LNCAP (cell line): Measurements from ENCODE around the gene DHRS4.
"Not testable (repeated sequence)": the region's sequence is repeated elsewhere in the genome, so short reads cannot be mapped to it uniquely, and the experiment has no call there.

Experiments
- CTCF ChIP-seq: fragments of 450-650 bp; IDR thresholded peaks from 2 replicates; pipeline ENCODE4 v1.5.1; 2017; ENCODE audit warnings: mild to moderate bottlenecking

Gene DHRS4

DNA sequence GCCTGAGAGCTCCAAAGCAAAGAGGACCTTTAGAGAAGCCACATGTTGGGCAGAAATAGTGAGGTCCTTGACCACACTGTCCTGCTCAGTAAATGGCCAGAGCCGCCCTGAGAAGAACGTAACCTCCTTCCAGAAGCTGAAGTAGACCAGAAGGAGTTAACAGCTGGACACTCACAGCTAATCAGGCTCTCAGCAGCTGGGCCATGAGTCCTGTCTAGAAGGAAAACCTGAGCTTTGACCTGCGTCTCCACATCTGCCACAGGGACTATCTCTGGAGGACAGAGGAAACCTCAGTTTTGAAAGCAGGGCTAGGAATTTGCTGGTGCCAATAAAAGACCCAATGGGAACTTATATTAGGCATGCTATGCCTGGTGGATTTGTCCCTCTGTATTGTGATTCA is 12.3 kb upstream of the DHRS4 start:
- TF ChIP-seq CTCF: no peak

- no peak for TF ChIP-seq CTCF
Observed at GRCh38 chr14:23941669-23942068, 11.9 kb upstream of the DHRS4 start.

GRCh38 chr14:23942587-23942986 is 11.0 kb upstream of the DHRS4 start:
- TF ChIP-seq CTCF: no peak

DNA sequence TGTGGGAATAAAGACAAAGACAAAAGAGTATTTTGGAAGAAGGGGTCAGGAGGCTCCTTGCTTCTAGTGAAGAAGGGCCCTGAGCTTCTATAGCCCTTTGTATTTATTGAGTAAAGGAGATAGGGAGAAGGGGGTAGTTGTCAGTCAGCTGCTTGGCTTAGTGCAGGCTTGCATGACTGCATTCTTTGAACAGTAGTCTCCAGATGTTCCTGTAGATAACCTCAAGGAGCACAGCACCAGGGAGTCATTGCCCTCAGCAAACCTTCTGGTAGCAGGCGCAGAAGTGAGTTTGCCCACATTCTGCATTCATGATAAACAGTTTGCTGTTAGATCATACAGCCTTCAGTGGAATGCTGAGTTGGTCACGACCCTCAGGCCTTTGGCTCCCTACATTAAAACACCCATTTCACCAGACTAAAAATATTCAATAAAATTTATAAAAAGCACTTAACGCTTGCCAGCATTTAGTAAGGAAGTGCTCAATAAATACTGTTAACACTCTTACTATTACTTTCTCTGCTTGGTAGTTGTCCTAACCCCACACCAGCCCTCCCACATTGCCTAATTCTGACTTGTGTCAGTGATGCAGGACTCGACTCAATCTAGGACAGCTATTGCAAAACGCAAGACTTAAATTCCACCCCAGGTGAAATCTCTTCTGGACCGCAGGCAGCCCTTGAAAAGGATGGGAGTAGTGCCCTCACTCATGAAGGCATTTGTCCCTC is 3.0 kb upstream of the DHRS4 start:
- TF ChIP-seq CTCF: no peak

DNA sequence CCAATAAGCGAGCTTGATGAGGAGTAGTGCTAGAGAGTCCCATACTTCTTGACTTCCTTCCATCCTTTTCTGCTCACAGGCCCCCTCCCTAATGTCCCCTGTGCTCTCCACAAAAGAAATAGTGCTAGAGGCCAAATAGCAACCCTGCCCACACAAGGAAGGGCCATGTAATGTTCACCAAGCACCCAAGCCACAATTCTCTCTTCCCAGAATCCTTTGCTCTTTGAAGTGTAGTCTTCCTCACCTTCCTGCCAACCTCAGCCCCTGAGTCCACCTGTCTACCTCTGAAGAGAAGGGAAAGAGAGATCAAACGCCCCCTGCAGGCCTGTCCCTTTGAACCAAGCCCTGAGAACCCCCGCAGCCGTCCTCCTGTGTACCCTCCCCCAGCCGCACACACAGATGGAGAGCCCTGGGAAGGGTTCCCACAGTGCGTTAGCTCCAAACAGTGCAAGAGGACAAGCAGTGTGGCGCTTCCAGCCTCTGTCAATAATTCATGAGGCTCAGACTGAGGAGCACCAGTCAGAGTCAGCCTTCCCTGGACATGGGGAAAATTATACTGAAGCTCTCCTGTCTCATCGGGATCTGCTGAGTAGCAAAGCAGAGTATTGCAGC is 1.9 kb upstream of the DHRS4 start:
- TF ChIP-seq CTCF: no peak

DNA sequence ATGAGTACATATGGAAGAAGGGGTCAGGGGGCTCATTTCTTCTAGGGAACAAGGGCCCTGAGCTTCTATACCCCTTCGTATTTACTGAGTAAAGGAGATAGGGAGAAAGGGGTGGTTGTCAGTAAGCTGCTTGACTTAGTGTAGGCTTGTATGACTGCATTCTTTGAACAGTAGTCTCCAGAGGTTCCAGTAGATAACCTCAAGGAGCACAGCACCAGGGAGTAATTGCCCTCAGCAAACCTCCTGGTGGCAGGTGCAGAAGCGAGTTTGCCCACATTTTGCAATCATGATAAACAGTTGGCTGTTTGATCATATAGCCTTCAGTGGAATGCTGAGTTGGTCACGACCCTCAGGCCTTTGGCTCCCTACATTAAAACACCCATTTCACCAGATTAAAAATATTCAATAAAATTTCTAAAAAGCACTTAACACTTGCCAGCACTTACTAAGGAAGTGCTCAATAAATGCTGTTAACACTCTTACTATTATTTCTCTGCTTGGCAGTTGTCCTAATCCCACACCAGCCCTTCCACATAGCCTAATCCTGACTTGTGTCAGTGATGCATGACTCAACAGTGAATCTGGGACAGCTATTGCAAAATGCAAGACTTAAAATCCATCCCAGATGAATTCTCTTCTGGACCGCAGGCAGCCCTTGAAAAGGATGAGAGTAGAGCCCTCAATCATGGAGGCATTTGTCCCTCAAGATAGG is 31.5 kb downstream of the DHRS4 start:
- TF ChIP-seq CTCF: no peak

DNA sequence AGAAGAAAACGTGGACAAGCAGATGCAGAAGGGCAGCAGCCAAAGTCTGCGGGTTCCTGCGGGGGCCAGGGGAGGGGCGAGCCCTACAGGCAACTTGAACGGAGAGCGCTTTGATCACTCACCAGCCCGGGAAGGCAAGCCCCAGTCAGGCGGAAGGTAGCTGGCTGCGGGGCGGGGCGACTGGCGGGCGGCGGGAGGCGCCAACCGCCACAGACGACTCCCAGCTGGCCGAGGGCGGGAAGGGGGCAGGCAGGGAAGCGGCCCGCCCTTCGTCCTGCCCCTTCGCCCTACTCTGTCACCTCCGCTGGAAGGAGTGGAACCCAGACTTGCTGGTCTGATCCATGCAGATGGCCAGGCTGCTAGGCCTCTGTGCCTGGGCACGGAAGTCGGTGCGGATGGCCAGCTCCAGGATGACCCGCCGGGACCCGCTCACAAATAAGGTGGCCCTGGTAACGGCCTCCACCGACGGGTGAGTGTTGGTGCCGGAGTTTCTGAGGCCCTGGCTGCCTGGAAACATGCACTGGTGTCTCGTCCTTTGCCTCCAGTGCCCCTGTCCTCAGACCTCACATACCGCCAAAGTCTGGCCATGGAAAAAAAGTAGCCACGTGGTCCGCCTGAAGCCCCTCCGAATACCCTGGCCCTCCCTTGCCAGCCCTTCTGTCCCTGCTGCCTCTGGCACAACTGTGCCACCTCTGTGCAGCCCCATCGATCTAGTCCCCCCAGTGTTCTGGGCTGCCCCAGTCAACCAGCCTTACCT is 35.2 kb downstream of the DHRS4 start, which contains the start of gene DHRS4L2:
TSS of gene DHRS4L2 (plus strand) at position 323 of the 757 bp plus-strand sequence. CDS start at position 342, 19 bp downstream.
- not testable (repeated sequence) for TF ChIP-seq CTCF
